ENCODE data around the gene BMP4. TPM values are rescaled to one million over a fixed set of nuclear protein-coding genes. Genes with fewer than 3 reads are reported as not detected.

BMP4 gene
- 10 to 100 TPM in 3 of 4 donors, 1 to 10 TPM in 1; 9.9 to 23.7 (median 15.4) TPM for total RNA-seq

DNA sequence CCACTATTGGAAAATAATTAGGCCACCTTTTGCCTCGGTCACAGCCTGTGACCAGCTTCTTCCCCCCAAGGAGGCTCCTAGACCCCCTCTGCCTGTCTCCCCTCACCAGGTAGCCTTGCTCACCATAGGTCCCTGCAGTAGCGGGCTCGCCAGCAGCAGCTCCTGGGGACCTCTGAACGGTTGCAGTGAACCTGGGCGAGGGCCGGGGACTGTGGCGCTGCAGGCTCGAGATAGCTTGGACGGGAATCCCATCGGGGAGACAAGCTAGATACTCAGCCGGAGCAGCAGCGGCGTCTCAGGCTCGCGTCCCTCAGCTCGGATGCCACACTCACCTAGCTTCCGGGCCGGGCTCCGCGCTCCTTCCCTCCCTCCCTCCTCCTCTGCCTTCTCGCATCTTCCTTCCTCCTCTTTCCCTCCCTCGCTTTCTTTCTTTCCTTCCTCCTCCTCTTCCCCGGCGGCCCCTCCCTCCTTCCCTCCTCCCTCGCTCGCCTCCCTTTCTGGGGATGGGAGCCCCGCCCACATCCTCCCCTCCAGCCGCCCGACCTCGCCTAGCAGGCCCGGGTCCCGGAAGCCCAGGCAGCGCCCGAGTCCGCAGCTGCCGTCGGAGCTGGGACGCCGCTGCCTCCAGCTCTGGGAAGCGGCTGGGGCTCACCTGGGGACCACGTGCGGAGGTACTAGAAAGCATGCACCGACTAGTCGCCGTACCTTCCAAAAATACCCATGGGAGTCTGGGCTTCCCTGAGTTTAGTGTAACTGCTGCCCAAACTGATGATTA lies at the start of gene BMP4:
Gene BMP4 (minus strand): TSS at position 399 of the 775 bp plus-strand sequence. CDS start 4,603 bp downstream, outside the sequence.
- peaks cover 53% of the 10 kb centered on the region for H3K4me1 ChIP-seq
- H3K27me3 ChIP-seq, result peaks cover 28% of the 10 kb centered on the region
- 2% methylated on average over 45 of the region's 45 CpGs for WGBS
- DNase-seq (ENCODE audit: low spot score in 2 of 2), result peak; percentile 93 to 94
- TF ChIP-seq, protein P1, sequence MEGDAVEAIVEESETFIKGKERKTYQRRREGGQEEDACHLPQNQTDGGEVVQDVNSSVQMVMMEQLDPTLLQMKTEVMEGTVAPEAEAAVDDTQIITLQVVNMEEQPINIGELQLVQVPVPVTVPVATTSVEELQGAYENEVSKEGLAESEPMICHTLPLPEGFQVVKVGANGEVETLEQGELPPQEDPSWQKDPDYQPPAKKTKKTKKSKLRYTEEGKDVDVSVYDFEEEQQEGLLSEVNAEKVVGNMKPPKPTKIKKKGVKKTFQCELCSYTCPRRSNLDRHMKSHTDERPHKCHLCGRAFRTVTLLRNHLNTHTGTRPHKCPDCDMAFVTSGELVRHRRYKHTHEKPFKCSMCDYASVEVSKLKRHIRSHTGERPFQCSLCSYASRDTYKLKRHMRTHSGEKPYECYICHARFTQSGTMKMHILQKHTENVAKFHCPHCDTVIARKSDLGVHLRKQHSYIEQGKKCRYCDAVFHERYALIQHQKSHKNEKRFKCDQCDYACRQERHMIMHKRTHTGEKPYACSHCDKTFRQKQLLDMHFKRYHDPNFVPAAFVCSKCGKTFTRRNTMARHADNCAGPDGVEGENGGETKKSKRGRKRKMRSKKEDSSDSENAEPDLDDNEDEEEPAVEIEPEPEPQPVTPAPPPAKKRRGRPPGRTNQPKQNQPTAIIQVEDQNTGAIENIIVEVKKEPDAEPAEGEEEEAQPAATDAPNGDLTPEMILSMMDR (IDR thresholded peaks at IDR 0.05), result no peak
- TF ChIP-seq POLR2A (IDR thresholded peaks at IDR 0.05), result no peak
- TF ChIP-seq POLR2AphosphoS5 (IDR thresholded peaks at IDR 0.05), result no peak
- TF ChIP-seq EP300 (IDR thresholded peaks at IDR 0.05), result no peak
- no peaks in the 10 kb centered on the region for H3K36me3 ChIP-seq
- no peaks in the 10 kb centered on the region for H3K9me3 ChIP-seq
- H3K27ac ChIP-seq, result peak within 1 kb of the TSS; percentile 91
- peak within 1 kb of the TSS; percentile 74 for H3K4me3 ChIP-seq

DNA sequence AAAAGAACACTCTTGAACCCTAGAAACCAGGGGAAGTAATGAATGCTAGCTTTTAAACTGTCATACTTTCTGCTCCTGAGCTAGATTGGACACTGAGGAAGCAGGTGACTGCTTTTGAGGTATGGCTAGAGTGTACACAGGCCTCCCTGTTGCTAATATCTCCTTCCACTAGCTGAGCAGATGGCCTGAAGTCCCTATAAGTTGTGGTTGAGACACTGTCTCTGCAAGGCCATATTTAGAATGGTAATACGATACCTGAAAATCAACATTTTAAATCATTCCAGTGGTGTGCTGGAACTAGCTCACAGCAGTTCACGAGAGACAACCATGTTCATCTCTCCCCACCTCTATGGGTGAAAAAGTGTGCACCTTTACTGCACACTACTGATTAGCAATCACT lies 46.4 kb upstream of the BMP4 start:
- no peak for TF ChIP-seq EP300 (IDR thresholded peaks at IDR 0.05)
- TF ChIP-seq POLR2AphosphoS5 (IDR thresholded peaks at IDR 0.05), result no peak
- TF ChIP-seq, protein P1 (IDR thresholded peaks at IDR 0.05), result no peak
- TF ChIP-seq POLR2A (IDR thresholded peaks at IDR 0.05), result no peak
- 84% methylated on average over 2 of the region's 2 CpGs for WGBS
- Histone ChIP-seq H3K27ac (no peak overlapping the region), H3K4me1 (no peaks in the 10 kb centered on the region), H3K36me3 (no peaks in the 10 kb centered on the region), H3K27me3 (no peaks in the 10 kb centered on the region), H3K9me3 (no peaks in the 10 kb centered on the region), H3K4me3 (no peak overlapping the region)
- DNase-seq (ENCODE audit: low spot score in 2 of 2), result no peak

DNA sequence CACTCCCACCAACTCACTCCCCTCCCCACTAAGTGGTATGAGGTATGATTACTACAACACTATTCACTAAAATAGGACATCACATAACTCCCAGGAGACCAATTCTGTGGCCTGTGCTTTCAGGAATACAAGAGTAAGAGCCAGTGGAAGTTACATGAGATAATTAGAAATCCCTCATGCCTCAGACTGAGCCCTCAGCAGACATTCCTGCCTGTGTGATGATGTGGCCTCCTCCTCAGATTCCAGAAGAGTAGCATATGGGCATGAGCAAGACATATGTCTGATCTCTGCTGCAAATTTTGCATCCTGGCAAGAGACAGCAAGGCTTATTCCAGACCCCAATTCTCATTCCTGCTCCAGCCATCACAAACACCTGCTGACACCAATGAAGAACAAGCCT lies 46.0 kb upstream of the BMP4 start:
- Histone ChIP-seq H3K9me3 (no peaks in the 10 kb centered on the region), H3K27ac (no peak overlapping the region), H3K4me3 (no peak overlapping the region), H3K4me1 (no peaks in the 10 kb centered on the region), H3K36me3 (no peaks in the 10 kb centered on the region), H3K27me3 (no peaks in the 10 kb centered on the region)
- no peak for DNase-seq (ENCODE audit: low spot score in 2 of 2)
- TF ChIP-seq, protein P1 (IDR thresholded peaks at IDR 0.05), result no peak
- no peak for TF ChIP-seq POLR2AphosphoS5 (IDR thresholded peaks at IDR 0.05)
- TF ChIP-seq EP300 (IDR thresholded peaks at IDR 0.05), result no peak
- TF ChIP-seq POLR2A (IDR thresholded peaks at IDR 0.05), result no peak

DNA sequence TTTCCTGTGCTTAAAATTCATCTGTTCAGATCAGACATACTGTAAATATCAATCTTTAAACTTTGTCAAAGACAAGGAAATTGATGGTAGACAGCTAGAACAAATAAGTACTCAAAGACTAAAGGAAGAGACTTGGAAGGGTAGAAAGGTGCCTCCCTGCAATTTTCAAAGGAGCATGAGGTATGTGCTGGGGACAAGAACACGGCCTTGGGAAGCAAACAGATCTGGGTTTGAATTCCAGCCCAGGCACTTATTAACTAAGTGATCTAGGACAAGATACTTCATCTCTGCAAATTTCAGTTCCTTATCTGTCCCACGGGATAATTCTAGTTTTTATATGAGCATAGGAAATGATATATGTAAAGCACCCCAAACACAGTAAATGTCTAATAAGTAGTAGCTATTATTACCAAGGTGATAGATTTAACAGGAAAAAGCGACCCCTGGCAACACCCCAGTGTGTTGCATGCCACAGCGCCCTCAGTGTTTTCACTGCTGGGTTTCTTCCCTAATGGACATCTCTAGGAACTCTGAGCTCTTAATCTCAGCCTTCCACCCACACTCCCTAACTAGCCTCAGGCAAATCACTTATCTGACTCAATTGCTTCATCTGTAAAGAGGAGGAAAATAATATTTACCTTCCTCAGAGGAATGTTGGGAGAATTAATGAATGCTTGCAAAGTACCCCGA lies 44.7 kb upstream of the BMP4 start:
- H3K4me3 ChIP-seq, result no peak overlapping the region
- WGBS, result 54% methylated on average over 5 of the region's 5 CpGs
- H3K4me1 ChIP-seq, result no peaks in the 10 kb centered on the region
- H3K36me3 ChIP-seq, result no peaks in the 10 kb centered on the region
- no peaks in the 10 kb centered on the region for H3K27me3 ChIP-seq
- no peak for DNase-seq (ENCODE audit: low spot score in 2 of 2)
- H3K27ac ChIP-seq, result no peak overlapping the region
- no peaks in the 10 kb centered on the region for H3K9me3 ChIP-seq
- TF ChIP-seq EP300 (IDR thresholded peaks at IDR 0.05) (no peak), POLR2A (IDR thresholded peaks at IDR 0.05) (no peak), POLR2AphosphoS5 (IDR thresholded peaks at IDR 0.05) (no peak)
- TF ChIP-seq, protein P1 (IDR thresholded peaks at IDR 0.05), result no peak

DNA sequence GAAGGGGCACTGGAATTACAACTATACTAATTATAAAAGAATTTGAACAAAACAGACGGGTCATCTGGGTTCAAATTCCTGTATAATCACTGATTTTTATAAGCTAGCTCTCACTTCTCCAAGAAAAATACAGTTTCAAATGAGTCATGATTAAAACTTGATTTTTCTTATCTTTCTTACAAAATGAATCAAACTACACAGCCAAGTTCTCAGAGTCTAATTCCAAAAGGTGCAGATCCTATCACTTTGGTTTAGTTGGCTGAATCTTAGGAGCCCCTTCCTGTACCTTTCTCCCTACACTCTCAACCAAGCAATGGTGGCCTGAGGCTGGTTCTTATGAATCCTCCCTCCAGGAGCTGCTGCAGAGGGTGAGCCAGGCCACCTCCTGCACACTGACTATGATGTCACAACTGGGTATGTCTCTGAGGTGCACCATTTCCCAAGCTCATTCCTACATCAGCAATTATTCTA lies 43.8 kb upstream of the BMP4 start:
- Histone ChIP-seq H3K4me1 (no peaks in the 10 kb centered on the region), H3K9me3 (no peaks in the 10 kb centered on the region), H3K4me3 (no peak overlapping the region), H3K36me3 (no peaks in the 10 kb centered on the region), H3K27me3 (no peaks in the 10 kb centered on the region), H3K27ac (no peak overlapping the region)
- no peak for TF ChIP-seq EP300 (IDR thresholded peaks at IDR 0.05)
- TF ChIP-seq, protein P1 (IDR thresholded peaks at IDR 0.05), result no peak
- TF ChIP-seq POLR2AphosphoS5 (IDR thresholded peaks at IDR 0.05), result no peak
- no peak for TF ChIP-seq POLR2A (IDR thresholded peaks at IDR 0.05)
- 85% methylated on average over 1 of the region's 1 CpG for WGBS
- DNase-seq (ENCODE audit: low spot score in 2 of 2), result no peak

Measured in suprapubic skin (tissue), 4 donors.